IPS-NIHi7 (cell line): Measurements from ENCODE around the gene ADCY7.

Experiments
- DNase-seq: peaks from one replicate; pipeline ENCODE4 v3.0.0; 2012; ENCODE audit warnings: mixed read lengths; ENCODE audit errors: extremely low spot score

ADCY7 gene

DNA sequence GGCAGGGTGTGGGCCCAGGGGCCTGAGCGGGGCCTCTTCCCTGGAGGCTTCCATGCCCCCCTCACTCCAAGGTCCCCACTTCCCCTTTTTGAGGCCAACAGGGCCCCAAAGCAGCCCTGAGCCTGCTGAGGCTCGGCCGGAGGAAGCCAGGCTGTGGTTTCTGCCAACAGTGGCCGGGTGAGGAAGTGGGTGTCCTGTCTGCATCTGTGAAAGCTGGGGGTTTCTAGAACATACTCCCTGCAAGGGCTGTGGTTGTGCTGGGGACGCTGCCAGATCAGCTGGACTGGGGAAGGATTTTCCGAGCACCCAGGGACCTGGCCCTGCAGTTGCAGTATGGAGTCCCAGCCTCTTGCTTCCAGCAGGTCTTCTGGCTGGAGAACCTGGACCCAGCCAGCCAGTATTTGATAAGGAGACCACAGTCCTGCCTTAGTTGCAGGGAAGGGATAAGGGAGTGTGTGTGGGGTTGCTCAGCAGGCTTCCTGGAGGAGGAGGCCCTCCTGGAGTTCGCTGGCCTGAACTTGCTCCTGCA, 15.7 kb downstream of the ADCY7 start:
- no peak for DNase-seq

- DNase-seq: no peak
Observed at GRCh38 chr16:50282955-50283631, 16.7 kb downstream of the ADCY7 start.

DNA sequence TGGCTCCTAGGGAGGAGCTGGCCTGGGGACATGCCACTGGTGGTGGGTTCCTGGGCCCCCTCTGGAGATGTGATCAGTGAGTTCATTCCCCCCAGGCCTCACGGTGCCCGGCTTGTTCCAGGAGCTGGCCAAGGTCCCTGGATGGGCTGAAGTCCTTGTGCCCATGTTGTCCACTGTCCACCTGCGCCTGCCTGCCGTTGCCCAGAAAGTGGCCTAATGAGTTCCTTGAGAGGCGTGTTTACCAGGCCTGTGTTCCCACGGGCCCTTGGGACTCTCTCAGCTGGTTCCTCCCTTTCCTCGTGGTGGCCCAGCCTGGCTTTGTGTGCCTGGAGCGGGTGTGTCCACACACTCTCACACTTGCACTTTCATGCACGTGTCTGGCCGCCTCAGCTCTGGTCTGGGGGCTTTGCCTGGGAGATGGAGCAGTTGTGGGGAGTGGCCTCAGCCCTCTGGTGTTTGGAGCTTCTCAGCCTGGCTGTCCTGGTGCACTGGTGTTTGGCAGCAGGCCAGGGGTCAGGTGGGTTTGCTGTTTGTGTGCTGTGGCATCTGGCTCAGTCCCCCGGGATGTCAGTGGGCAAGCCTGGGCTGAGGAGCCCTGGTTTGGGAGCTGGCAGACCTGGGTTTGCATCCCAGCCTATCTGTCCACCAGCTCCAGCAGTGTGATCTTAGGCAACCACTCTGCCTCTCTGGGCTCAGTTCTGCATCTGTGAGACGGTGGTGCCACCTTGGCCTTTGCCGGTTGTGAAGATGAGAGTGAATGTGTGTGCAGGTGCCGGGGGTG, 18.0 kb downstream of the ADCY7 start:
- no peak for DNase-seq

DNA sequence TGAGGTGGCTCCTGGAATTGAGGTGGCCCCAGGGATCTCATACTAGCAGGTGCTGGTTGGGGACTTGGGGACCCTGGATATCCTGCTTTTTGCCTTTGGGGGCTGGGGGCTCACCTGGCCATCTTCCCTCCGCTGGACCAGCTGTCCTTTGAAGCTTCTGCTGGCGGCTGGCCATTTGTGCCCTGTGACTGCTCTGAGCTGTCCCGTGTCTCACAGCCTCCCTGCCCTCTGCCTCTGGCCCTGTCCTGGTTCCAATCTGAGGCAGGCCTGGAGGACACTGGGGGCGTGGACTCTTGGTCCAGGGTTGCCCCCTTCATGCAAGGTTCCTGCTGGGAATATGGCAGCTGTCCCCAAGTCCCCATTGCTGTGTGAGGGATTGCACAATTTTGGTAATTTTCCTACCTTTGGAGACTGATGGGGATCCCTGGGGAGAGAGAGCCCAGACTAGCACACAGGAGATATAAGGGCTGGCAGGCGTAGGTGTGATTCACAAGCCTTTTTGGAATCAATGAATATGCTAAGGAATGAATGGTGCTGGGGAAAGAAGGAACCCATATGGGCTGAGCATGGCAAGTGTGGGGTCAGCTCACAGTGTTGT, 19.2 kb downstream of the ADCY7 start:
- DNase-seq: no peak

GRCh38 chr16:50286681-50287080, 20.3 kb downstream of the ADCY7 start:
- DNase-seq: no peak

- DNase-seq: no peak
Observed at GRCh38 chr16:50288026-50288425, 21.7 kb downstream of the ADCY7 start.

DNA sequence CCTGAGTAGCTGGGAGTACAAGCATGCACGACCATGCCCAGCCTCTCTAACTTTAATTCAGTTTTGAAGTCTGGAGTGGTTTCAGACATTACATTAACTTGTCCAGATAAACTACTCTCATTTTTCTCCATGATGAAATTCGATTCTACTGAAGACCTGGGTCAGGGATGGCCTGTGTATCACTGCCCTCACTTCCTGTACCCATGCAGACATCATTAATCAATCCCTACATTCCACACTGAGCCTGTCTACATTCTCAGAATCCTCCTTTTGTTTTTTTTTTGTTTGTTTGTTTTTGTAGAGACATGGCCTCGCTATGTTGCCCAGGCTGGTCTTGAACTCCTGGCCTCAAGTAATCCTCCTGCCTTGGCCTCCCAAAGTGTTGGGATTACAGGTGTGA, 22.6 kb downstream of the ADCY7 start:
- no peak for DNase-seq

- DNase-seq: no peak
Observed at GRCh38 chr16:50289950-50290764, 23.8 kb downstream of the ADCY7 start.

DNA sequence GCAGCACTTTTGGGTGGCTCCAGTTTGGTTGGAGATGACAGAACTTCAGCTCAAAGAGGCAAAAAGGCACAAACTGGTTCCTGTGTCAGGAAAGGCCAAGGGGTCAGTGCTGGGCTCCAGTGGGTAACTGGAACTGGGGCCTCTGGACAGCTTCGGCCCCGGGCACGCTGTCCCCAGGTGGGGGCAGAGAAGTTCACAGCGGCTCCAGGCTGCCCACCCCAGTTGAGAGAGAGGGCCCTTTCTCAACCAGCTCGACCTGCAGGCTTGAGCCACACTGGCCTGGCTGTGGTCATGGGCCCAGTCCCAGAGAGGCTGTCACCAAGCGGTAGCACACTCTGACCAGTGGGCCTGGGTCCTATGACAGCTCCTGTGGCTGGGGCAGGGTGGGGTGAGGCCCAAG, 24.5 kb downstream of the ADCY7 start:
- no peak for DNase-seq

- no peak for DNase-seq
Observed at GRCh38 chr16:50291719-50292565, 25.6 kb downstream of the ADCY7 start.

GRCh38 chr16:50292566-50292948, 26.2 kb downstream of the ADCY7 start:
- DNase-seq: no peak

GRCh38 chr16:50293041-50293783, 26.9 kb downstream of the ADCY7 start:
- no peak for DNase-seq

GRCh38 chr16:50293994-50294855, 27.9 kb downstream of the ADCY7 start:
- DNase-seq: no peak

DNA sequence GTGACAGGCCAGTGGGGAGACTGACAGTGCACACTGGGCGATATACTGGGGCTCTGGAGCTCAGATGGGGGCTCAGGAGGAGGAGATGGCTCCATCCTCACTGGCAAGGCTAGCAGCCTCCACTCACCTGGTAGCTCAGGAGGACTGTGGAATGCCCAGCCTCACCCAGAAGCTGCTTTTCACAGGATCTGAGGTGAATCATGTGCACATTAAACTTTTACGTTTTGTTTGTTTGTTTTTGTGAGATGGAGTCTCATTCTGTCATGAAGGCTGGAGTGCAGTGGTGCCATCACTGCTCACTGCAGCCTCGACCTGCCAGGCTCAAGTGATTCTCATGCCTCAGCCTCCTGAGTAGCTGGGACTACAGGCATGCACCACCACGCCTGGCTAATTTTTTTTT, 28.6 kb downstream of the ADCY7 start:
- DNase-seq: no peak

DNA sequence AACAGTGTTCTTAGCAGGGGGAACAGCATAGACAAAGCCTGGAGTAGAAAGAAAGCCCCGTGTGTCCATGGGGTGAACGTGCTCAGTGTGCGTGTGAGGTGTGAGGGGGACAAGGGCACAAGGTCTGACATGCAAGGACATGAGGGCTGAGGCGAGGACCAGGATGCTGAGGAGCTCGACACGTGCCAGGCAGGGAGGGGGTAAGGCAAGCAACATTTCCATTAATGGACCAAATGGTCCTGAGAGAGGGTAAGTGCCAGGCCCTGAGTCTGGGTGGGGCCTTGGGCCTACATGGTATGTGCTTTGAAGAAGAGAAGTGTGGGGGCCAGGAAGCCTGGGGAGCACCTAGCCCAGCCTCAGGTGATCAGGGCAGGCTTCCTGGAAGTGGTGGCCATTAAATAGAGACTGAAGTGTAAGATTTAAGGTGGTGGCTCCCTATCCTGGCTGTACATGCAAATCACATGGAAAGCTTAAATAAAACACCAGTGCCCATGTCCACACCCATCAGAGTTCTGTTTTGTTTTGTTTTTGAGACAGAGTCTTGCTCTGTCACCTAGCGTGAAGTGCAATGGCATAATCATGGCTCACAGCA, 29.3 kb downstream of the ADCY7 start:
- DNase-seq: no peak

GRCh38 chr16:50296807-50297206, 30.5 kb downstream of the ADCY7 start:
- DNase-seq: no peak

DNA sequence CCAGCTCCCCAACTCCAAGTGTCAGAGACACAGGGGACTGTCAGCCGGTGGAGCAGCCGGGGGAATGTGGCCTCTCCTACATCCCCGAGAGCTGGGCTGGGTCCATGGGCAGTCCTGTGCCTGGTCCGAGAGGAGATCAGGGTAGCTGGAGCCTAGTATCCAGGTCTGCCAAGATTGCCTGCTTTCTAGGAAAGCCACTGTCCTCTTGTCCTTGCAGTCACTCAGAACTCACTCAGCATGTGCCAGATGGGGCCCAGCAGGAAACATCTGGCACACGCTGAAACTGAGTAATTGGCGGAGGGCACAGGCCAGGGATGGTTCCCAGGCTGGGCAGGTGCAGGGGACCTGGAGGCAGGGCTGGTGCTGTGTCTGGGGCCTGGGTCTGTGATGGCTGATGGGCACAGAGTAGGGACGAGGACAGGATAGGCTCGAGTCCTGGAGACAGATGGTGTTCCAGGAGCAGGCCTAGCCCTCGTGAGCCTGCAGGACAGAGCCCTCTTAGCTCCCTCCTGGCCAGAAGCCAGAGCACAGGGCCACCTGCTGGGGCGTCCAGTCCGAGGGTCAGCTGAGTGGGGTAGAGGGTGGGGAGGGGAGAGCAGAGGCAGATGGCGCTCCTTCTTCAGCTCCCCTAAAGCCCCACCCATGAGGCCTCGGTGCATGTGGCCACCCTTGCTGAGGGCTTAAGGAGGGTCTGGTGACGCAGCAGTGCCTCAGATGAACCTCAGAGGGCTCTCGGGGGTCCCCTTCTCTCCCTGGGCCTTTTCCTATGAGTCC, 31.1 kb downstream of the ADCY7 start:
- no peak for DNase-seq

DNA sequence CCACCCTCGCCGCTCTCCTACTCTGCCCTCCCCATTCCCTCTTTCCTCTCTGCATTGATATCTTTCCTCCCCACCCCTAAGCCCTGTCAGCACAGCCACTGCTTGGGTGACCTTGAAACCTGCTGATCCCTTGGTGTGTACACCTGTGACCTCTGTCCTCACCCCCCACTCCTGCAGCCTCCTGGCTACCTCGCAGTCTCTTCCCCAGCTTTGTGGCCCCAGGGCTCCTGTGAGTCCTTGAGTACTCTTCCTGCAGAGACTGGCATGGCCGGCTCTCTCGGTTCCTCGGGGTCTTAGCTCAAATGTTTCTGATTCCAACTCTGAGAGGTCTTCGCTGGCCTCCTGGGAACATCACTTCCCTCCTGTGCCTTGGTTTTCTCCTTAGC, 31.7 kb downstream of the ADCY7 start:
- DNase-seq: no peak
